Globus pallidus (tissue), 1 donor: ENCODE results near the gene CENPP.
"Not testable (repeated sequence)": the region's sequence is repeated elsewhere in the genome, so short reads cannot be mapped to it uniquely, and the experiment has no call there.

ENCODE experiments used
- DNase-seq: peaks from one replicate; pipeline ENCODE4 v3.0.0-alpha.2; 2015; ENCODE audit warnings: low spot score

CENPP gene

GRCh38 chr9:92381775-92382174 is 56.0 kb downstream of the CENPP start:
- DNase-seq, result no peak

- DNase-seq, result no peak
These were observed 58.6 kb downstream of the CENPP start for GRCh38 chr9:92384375-92384774.

- DNase-seq, result no peak
These were observed 59.2 kb downstream of the CENPP start for GRCh38 chr9:92385001-92385400.

- DNase-seq, result no peak
These were observed 59.7 kb downstream of the CENPP start for GRCh38 chr9:92385477-92385876.

DNA sequence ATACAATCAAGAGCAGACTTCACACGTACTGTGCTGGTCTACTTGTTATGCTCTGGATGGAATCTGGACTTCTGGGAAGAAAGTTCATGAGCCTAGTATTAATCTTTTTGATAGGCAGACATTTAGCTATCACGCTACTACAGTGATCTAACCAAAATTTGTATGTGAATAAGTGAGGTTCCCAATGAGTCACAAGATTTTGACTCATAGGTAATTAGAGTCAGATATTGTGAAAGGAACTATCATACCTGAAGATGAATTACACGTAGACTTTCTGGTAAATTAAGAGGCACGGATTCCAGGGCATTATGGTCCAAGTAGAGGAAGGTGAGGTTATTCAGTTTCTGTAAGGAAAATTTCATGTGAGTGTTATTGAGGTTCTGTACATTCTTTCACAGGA is 60.2 kb downstream of the CENPP start:
- no peak for DNase-seq

GRCh38 chr9:92392690-92393089 is 66.9 kb downstream of the CENPP start:
- no peak for DNase-seq

DNA sequence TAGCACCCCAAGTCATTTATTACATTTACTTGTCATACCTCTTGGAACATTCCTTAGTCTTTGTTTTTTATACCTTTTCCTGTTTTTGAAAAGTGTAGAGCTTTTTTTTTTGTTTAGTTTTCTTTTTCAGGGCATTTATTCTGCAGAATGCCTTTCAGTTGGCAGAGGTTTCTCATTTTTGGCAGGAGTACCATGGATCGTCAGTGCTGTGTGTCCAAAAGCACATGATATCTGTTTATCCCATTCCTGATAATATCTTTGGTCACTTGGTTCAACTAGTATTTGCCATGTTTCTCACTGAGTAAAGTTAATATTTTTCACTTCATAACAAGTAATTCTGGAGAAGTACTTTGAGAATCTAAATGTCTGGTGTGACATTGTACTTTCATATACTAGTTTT is 67.9 kb downstream of the CENPP start:
- no peak for DNase-seq

- no peak for DNase-seq
These were observed 69.9 kb downstream of the CENPP start for GRCh38 chr9:92395617-92396016.

DNA sequence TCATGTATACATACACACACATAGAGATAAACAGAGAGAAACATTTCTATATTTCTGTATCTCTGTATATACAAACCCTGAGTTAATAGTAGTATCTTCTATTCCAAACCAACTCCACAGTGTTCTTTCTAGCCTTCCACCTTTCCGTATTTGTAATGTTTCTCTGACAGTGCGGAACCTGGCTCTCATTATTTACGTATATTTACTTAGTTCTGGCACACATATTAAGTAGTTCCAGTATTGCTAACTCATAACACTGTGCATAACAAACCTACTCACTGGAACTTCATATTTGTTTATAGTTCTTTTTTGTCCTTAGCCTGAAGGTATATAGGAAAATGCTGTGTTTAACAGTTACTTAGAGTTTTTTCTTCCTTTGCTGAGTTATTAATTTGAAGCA is 72.1 kb downstream of the CENPP start:
- no peak for DNase-seq

GRCh38 chr9:92402360-92402759 is 76.6 kb downstream of the CENPP start:
- no peak for DNase-seq

DNA sequence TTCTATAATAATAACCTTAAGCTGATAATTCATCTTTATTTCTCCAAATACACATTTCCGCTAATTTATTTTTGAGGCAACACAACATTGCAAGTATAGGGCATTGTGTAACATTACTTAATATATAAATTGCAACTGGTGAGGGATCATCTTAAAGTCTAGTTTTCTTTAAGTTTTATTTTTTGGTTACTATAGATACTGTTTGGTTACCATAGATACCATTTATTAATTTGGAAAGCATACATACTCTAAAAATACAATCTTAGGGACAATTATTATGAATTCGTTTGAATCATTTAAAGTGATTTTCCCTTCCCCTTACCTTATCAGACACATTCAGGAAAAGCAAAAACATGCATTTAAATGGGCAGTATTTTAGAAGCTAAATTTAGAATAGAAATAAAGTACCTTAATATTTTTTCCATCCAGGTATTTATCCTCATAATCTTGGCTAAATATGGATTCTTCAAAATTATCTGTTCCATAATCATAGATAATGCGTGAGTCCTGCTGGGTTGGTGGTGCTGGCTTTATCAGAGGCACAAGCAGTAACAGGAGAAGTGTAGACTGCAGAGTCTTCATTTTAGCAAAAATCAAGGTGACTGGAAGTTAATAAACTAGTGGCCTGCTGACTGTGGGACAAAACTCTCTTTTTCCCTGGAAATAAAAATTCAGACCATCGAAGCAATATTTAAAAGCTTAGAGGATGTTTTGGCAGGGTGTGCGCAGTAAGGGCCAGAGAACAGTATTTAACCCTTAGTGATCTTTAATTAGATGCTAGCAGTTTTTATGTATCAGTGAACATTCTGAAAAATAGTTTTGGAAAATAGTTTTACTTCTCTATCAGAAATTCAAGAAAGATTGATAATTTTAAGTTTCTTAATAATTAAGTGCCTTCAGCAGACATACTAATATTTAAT is 77.3 kb downstream of the CENPP start:
- no peak for DNase-seq

- DNase-seq, result no peak
These were observed 78.5 kb downstream of the CENPP start, which contains the start of gene OGN for GRCh38 chr9:92404042-92404836. Gene OGN (minus strand): TSS chr9:92404578. CDS start chr9:92403407, 1,171 bp downstream.

GRCh38 chr9:92405818-92406217 is 80.1 kb downstream of the CENPP start:
- no peak for DNase-seq

- peak; percentile 64 for DNase-seq
These were observed 80.7 kb downstream of the CENPP start for GRCh38 chr9:92406477-92406876.

DNA sequence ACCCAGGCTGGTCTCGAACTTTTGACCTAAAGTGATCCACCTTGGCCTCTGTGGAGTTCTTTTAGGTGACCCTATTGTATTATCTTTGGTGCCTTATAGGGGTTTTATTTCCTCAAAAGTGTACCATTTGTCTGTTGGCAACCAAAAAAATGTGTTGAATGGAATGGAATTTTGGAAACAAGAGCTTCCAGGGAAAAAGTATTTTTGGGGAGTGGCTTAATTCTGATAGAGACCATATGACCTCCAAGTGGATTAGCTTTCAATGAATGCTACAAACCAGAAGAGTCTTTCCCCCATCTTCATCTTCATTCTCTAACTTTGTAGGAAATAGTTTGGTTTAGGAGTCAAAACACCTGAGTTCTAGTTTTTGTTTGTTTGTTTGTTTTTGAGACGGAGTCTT is 82.1 kb downstream of the CENPP start:
- DNase-seq, result no peak

DNA sequence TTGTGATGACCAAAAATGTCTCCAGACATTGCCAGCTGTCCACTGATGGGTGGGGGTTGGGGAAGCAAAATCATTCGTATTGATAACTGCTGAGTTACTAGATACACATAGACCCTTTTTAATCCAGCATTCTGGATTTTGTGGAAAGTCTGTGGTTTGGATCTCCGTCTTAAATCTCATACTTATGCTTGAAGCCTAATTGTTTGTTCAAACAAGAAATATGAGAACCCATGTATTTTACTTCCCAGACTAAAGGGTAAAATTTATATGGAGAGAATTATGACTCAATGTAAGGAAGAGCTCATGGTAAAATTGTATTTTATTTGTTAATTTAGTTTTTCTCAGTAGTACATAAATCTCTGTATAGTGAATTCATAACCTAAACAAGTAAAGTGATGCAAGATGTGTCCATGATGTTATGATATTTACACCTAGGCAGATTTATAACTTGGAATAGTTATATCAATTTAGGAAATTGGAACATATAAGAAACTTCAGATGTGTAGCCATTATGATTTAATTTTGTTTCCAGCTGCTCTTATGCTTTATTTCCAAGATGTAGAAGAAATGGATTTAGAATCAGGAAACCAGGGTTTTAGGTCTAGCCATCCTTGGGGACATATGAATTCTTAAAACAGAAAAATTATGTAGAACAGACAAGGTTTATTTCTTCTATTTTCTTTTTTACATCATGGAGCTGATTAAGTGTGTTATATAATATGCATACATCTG is 83.2 kb downstream of the CENPP start:
- DNase-seq, result no peak

DNA sequence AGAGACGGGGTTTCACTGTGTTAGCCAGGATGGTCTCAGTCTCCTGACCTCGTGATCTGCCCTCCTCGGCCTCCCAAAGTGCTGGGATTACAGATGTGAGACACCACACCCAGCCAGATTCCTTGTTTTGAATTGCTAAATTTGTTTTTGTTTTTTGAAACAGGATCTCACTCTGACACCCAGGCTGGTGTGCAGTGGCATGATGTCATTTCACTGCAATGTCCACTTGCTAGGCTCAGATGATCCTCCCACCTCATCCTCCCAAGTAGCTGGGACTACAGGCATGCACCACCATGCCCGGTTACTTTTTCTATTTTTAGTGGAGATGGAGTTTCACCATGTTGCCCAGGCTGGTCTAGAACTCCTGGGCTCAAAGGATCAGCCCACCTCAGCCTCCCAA is 85.4 kb downstream of the CENPP start:
- not testable (repeated sequence) for DNase-seq

- DNase-seq, result no peak
These were observed 88.8 kb downstream of the CENPP start for GRCh38 chr9:92414566-92414965.

DNA sequence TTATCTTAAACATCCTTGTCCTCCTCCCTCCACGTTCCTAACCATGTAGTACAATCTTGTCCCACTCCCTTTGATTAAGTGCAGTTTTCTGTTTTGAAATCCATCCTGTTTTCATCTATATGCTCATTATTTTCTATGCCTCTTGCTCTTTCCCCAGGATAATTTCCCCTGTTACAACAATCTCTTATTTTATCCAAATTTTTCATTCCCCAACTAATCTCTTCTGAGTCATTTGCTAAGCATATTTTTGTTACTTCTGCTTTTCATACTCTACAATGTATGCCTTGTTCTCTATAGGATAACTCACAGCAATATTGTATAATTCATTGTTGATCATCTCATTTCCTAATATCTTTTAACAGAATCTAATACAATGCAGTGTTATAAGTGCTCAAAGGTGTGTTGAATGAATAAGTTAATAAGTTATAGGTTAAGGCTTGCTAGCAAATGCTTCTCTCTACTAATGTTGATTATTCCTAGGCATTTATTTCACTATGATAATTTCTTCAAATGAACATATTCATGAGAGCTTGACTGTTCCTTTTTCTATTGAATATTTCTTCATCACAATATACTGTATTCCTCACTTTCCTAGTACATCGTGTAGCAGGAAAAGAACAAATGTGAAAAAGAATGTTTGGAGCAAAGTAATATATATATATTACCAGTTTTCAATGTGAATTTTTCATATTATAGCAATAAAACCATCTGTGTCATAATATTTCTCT is 97.0 kb downstream of the CENPP start:
- DNase-seq, result no peak

- no peak for DNase-seq
These were observed 97.9 kb downstream of the CENPP start for GRCh38 chr9:92423612-92424011.

DNA sequence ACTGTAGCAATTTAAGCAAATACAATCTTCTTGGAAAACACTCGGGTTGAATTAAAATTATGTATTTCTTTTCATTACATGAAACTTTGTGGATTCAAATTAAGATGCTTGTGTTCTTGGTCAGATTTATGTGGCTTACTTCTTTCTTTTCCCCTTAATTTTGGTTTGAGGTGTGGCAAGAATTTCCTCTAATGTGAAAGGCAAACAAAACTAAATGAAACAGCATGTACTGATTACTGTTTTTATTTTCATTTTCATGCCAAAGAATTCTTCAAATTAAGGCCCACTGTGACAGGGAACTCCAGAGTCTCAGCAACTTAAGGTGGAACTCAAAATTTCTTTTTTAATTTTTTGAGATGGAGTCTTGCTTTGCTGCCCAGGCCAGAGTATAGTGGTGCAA is 98.6 kb downstream of the CENPP start, which contains the start of gene OMD:
Gene OMD, minus strand, starts transcription at position 132 of the 400 bp plus-strand sequence. CDS start 6,913 bp downstream, outside the sequence.
- DNase-seq, result no peak

GRCh38 chr9:92425474-92425873 is 99.7 kb downstream of the CENPP start:
- no peak for DNase-seq
